A673 (cell line): ENCODE data around the gene CHCHD6. TPM values are rescaled to one million over a fixed set of nuclear protein-coding genes. Genes with fewer than 3 reads are reported as not detected.
A peak's percentile ranks its signal among the peaks of the same experiment; 100 is the strongest.

Experiments
- BruUV-seq: library from RNA; stranded (reverse); fragments of 400-500 nt; replicated peaks from 2 replicates; lab custom pipeline; 2021; lab: Mats Ljungman, UMichigan
- CTCF ChIA-PET: fragments of 300-600 bp; sonication (Branson Sonifier 250); formaldehyde crosslinking; loops from one replicate; lab custom pipeline; 2022; ENCODE audit warnings: antibody characterized with exemption; lab: Charles Lee
- POLR2A ChIA-PET: fragments of 300-600 bp; sonication (Branson Sonifier 250); formaldehyde crosslinking; loops from one replicate; lab custom pipeline; 2022; ENCODE audit warnings: antibody characterized with exemption; ENCODE audit not compliant: low non-redundant PET; lab: Charles Lee
- DNase-seq: peaks from one replicate; pipeline ENCODE4 v3.0.0-alpha.2; 2015; ENCODE audit warnings: low spot score
- H3K27ac ChIP-seq: fragments of 200-600 bp; sonication (generic); 2 replicates; pipeline ENCODE4 v1.5.1; 2016; ENCODE audit warnings: mixed run types, low read depth, mild to moderate bottlenecking, mixed read lengths, antibody characterized with exemption, low read length; ENCODE audit not compliant: poor library complexity, severe bottlenecking
- H3K27me3 ChIP-seq: fragments of 200-600 bp; sonication (generic); replicated peaks from 2 replicates; pipeline ENCODE4 v1.6.1; 2017; ENCODE audit warnings: mixed run types, low read depth, mild to moderate bottlenecking, mixed read lengths, antibody characterized with exemption, low read length; ENCODE audit not compliant: insufficient read depth, poor library complexity
- H3K36me3 ChIP-seq: fragments of 200-600 bp; sonication (generic); 2 replicates; pipeline ENCODE4 v1.6.1; 2016; ENCODE audit warnings: mixed run types, mild to moderate bottlenecking, mixed read lengths, antibody characterized with exemption, low read length; ENCODE audit not compliant: insufficient read depth, poor library complexity, severe bottlenecking
- H3K4me1 ChIP-seq: fragments of 200-600 bp; sonication (generic); 2 replicates; pipeline ENCODE4 v1.6.1; 2017; ENCODE audit warnings: mixed run types, mild to moderate bottlenecking, mixed read lengths, antibody characterized with exemption, low read length; ENCODE audit not compliant: insufficient read depth, poor library complexity, severe bottlenecking
- H3K4me3 ChIP-seq: fragments of 200-600 bp; sonication (generic); 2 replicates; pipeline ENCODE4 v1.5.1; 2016; ENCODE audit warnings: low read depth, mixed run types, mild to moderate bottlenecking, mixed read lengths, low read length; ENCODE audit not compliant: poor library complexity, severe bottlenecking
- H3K9me3 ChIP-seq: fragments of 200-600 bp; sonication (generic); 2 replicates; pipeline ENCODE4 v1.6.1; 2016; ENCODE audit warnings: mixed run types, low read depth, mild to moderate bottlenecking, mixed read lengths, antibody characterized with exemption, low read length; ENCODE audit not compliant: poor library complexity, severe bottlenecking
- EZH2 ChIP-seq: fragments of 200-600 bp; sonication (generic); IDR thresholded peaks from 2 replicates; pipeline ENCODE4 v1.6.1; 2017; ENCODE audit warnings: borderline replicate concordance, low read depth, mild to moderate bottlenecking, mixed read lengths, antibody characterized with exemption, low read length; ENCODE audit not compliant: poor library complexity, severe bottlenecking
- intact Hi-C: fragments of 100-400 bp; cut with micrococcal nuclease; formaldehyde crosslinking; loops from one replicate; pipeline ENCODE4 v1.10.0; 2022; ENCODE audit not compliant: unreplicated experiment
- total RNA-seq: library from RNA; stranded (reverse); gene quantifications from 2 replicates; pipeline ENCODE4 v1.2.3, GENCODE V29; 2021
- TF ChIP-seq, protein P1 (sequence below): fragments of 300-800, 200-600 bp; sonication (generic); conservative IDR thresholded peaks from 2 replicates; pipeline ENCODE4 v1.5.1; 2017; ENCODE audit warnings: low read depth, mild to moderate bottlenecking, antibody characterized with exemption, low read length, moderate library complexity, mixed read lengths

Gene CHCHD6
- total RNA-seq, 1 experiment from 2014 or later = 23.3 TPM

DNA sequence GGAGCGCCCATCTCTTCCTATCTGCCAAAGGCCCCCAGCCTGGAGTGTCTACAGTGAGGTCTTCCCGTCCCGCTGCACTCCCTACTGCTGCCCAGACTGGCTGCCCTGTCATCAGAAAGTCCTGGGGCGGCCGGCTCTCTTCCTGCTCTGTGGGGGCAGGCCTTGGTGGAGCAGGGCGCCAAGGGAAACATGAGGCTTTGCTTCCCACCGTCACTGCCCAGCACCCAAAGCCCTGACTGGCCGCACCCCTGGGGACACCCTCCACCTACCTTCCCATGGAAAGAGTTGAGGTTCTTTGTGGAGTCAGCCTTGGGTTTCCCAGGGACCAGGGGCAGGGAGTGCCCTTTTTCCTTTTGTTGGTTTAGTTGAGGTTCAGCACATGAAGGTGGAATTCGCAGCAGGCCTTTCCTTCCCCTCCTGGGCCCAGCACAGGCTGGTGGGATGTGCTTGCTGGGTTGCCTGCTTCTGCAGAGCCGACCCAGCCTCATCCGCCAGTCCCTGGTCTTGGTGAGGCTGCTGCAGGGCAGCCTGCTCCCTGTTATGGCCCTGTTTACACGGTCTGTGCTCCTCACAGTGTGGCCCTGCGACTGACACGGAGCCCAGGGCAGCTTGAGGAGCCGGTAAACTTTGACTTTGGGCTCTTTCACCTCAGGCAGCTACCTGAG lies 227.0 kb downstream of the CHCHD6 start:
- ChIA-PET POLR2A (no interaction called here), CTCF (no interaction called here)
- intact Hi-C loops = no loop called here
- no peak for DNase-seq
- no peaks in the 10 kb centered on the region for H3K36me3 ChIP-seq
- H3K27me3 ChIP-seq = no peaks in the 10 kb centered on the region
- no peak overlapping the region for H3K27ac ChIP-seq
- TF ChIP-seq, protein P1, sequence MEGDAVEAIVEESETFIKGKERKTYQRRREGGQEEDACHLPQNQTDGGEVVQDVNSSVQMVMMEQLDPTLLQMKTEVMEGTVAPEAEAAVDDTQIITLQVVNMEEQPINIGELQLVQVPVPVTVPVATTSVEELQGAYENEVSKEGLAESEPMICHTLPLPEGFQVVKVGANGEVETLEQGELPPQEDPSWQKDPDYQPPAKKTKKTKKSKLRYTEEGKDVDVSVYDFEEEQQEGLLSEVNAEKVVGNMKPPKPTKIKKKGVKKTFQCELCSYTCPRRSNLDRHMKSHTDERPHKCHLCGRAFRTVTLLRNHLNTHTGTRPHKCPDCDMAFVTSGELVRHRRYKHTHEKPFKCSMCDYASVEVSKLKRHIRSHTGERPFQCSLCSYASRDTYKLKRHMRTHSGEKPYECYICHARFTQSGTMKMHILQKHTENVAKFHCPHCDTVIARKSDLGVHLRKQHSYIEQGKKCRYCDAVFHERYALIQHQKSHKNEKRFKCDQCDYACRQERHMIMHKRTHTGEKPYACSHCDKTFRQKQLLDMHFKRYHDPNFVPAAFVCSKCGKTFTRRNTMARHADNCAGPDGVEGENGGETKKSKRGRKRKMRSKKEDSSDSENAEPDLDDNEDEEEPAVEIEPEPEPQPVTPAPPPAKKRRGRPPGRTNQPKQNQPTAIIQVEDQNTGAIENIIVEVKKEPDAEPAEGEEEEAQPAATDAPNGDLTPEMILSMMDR = no peak
- no peak for TF ChIP-seq EZH2
- BruUV-seq = no TSS peak
- no peak overlapping the region for H3K4me3 ChIP-seq
- no peaks in the 10 kb centered on the region for H3K9me3 ChIP-seq
- H3K4me1 ChIP-seq = peaks cover 42% of the 10 kb centered on the region

DNA sequence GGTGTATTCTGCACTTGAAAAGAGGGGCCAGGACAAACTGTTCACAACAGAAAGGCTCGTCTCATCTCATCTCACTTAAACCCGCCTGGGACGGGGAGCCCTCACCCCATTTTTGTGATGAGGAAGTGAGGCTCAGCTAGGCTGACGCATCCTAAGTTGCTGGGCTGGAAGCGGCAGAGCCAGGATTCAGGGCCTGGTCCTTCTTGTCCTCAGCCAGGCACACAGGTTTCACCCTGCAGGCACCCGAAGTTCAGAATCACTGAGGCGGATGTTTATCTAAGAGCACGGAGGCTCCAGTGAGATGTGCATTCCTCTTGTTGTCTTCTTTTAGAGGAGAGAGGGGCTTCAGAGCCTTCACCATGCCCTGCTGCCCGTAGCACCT lies 227.8 kb downstream of the CHCHD6 start:
- Histone ChIP-seq H3K27ac (no peak overlapping the region), H3K4me3 (no peak overlapping the region), H3K4me1 (peaks cover 35% of the 10 kb centered on the region), H3K27me3 (no peaks in the 10 kb centered on the region), H3K36me3 (no peaks in the 10 kb centered on the region), H3K9me3 (no peaks in the 10 kb centered on the region)
- ChIA-PET CTCF (no interaction called here), POLR2A (no interaction called here)
- intact Hi-C loops = no loop called here
- no peak for DNase-seq
- TF ChIP-seq, protein P1 = no peak
- TF ChIP-seq EZH2 = no peak
- no TSS peak for BruUV-seq

DNA sequence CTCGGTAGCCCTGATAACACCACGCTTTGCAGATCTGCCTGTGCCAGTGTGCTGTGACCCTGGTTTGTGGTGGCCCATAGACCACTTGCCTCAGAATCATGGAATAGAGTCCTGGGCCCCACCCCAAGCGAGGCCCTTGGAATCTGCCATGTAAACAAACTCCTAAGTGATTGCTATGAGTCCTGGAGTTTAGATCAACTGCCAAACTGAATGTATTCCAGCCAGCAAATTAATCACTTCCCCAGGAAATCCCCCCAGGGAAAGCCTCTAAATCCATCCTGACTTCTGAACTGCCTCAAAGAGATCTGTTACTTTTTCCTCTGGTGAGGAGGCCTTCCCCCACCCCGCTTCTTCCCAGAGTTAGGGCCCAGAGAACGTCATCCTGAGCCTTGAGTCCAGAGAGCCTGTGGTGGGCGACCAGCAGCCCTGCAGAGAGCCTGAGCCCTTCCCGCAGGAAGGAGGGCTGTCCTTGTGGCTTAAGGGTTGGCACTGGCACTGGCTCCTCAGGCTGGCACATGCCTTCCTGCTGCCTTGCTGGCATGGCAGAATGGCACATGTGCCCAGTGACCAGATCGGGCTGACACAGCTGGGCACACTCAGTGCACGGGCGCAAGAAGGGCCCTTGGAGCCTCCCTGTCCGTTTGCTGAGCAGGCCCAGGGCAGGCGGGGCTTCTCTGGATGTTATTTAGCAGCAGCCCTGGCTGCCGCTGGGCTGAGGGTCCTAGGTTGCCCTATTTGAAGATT lies 228.3 kb downstream of the CHCHD6 start:
- ChIA-PET CTCF (no interaction called here), POLR2A (no interaction called here)
- intact Hi-C loops = no loop called here
- no peaks in the 10 kb centered on the region for H3K27me3 ChIP-seq
- DNase-seq = peak; percentile 64
- no peak overlapping the region for H3K4me3 ChIP-seq
- H3K4me1 ChIP-seq = peaks cover 29% of the 10 kb centered on the region
- TF ChIP-seq, protein P1 = no peak
- no peak for TF ChIP-seq EZH2
- no peaks in the 10 kb centered on the region for H3K9me3 ChIP-seq
- BruUV-seq = no TSS peak
- H3K36me3 ChIP-seq = no peaks in the 10 kb centered on the region
- peak overlapping the region; percentile 40 for H3K27ac ChIP-seq
